GM10266 (cell line): ENCODE results near the gene BARX2.

ENCODE experiments used
- DNase-seq: peaks from one replicate; pipeline ENCODE4 v3.0.0; 2012; ENCODE audit errors: extremely low spot score
- CTCF ChIP-seq: IDR thresholded peaks from 2 replicates; pipeline ENCODE4 v1.5.1; 2012; ENCODE audit warnings: mild to moderate bottlenecking, low read depth; ENCODE audit not compliant: control insufficient read depth, insufficient read depth; ENCODE audit errors: missing control alignments

BARX2 gene

GRCh38 chr11:129404731-129405130 is 29.1 kb downstream of the BARX2 start:
- no peak for DNase-seq
- TF ChIP-seq CTCF: no peak

GRCh38 chr11:129408865-129409444 is 33.3 kb downstream of the BARX2 start:
- no peak for TF ChIP-seq CTCF
- no peak for DNase-seq

GRCh38 chr11:129410395-129410960 is 34.8 kb downstream of the BARX2 start:
- no peak for DNase-seq
- no peak for TF ChIP-seq CTCF

- no peak for TF ChIP-seq CTCF
- DNase-seq: no peak
Measured at GRCh38 chr11:129412494-129412893, 36.8 kb downstream of the BARX2 start.

GRCh38 chr11:129414144-129414872 is 38.7 kb downstream of the BARX2 start:
- DNase-seq: no peak
- TF ChIP-seq CTCF: no peak

GRCh38 chr11:129416080-129416820 is 40.6 kb downstream of the BARX2 start:
- no peak for TF ChIP-seq CTCF
- DNase-seq: no peak
